Measurements from ENCODE around the gene LAMA2.

GRCh38 chr6:129517288-129517687 is 634.4 kb downstream of the LAMA2 start:
- TF ChIP-seq CTCF (IDR thresholded peaks at IDR 0.05) (no peak), POLR2A (IDR thresholded peaks at IDR 0.05) (no peak)

Measured in right lobe of liver (tissue), 4 donors.